Measurements from ENCODE around the gene WASL. TPM values are rescaled to one million over a fixed set of nuclear protein-coding genes. Genes with fewer than 3 reads are reported as not detected.
A peak's percentile ranks its signal among the peaks of the same experiment; 100 is the strongest.

Gene WASL
- total RNA-seq, 1 donor from 2014 or later: 33.7 TPM

- TF ChIP-seq CTCF (IDR thresholded peaks at IDR 0.05; ENCODE audit: unreplicated experiment): no peak
- no peak for DNase-seq (ENCODE audit: low spot score)
- peaks cover 12% of the 10 kb centered on the region for H3K36me3 Mint-ChIP-seq (ENCODE audit: low read depth, unreplicated experiment)
- peaks cover 10% of the 10 kb centered on the region for H3K27me3 Mint-ChIP-seq (ENCODE audit: unreplicated experiment)
- peak overlapping the region; percentile 98 for H3K4me3 Mint-ChIP-seq (ENCODE audit: unreplicated experiment)
- peaks cover 47% of the 10 kb centered on the region for H3K4me1 Mint-ChIP-seq (ENCODE audit: unreplicated experiment)
- peak overlapping the region; percentile 94 for H3K27ac Mint-ChIP-seq (ENCODE audit: unreplicated experiment)
- no peaks in the 10 kb centered on the region for H3K9me3 Mint-ChIP-seq (ENCODE audit: unreplicated experiment)
These were observed 1.8 kb downstream of the WASL start for GRCh38 chr7:123746931-123747488.

GRCh38 chr7:123746055-123746454, 2.7 kb downstream of the WASL start:
- DNase-seq (ENCODE audit: low spot score): no peak
- no peak for TF ChIP-seq CTCF (IDR thresholded peaks at IDR 0.05; ENCODE audit: unreplicated experiment)
- peaks cover 47% of the 10 kb centered on the region for H3K4me1 Mint-ChIP-seq (ENCODE audit: unreplicated experiment)
- H3K9me3 Mint-ChIP-seq (ENCODE audit: unreplicated experiment): no peaks in the 10 kb centered on the region
- H3K27ac Mint-ChIP-seq (ENCODE audit: unreplicated experiment): no peak overlapping the region
- H3K4me3 Mint-ChIP-seq (ENCODE audit: unreplicated experiment): peak overlapping the region; percentile 98
- H3K36me3 Mint-ChIP-seq (ENCODE audit: low read depth, unreplicated experiment): peaks cover 12% of the 10 kb centered on the region
- H3K27me3 Mint-ChIP-seq (ENCODE audit: unreplicated experiment): peaks cover 10% of the 10 kb centered on the region

GRCh38 chr7:123745437-123745836, 3.4 kb downstream of the WASL start:
- no peak for DNase-seq (ENCODE audit: low spot score)
- H3K36me3 Mint-ChIP-seq (ENCODE audit: low read depth, unreplicated experiment): peaks cover 12% of the 10 kb centered on the region
- H3K27ac Mint-ChIP-seq (ENCODE audit: unreplicated experiment): no peak overlapping the region
- no peaks in the 10 kb centered on the region for H3K9me3 Mint-ChIP-seq (ENCODE audit: unreplicated experiment)
- no peak overlapping the region for H3K4me3 Mint-ChIP-seq (ENCODE audit: unreplicated experiment)
- H3K4me1 Mint-ChIP-seq (ENCODE audit: unreplicated experiment): peaks cover 47% of the 10 kb centered on the region
- peaks cover 10% of the 10 kb centered on the region for H3K27me3 Mint-ChIP-seq (ENCODE audit: unreplicated experiment)
- TF ChIP-seq CTCF (IDR thresholded peaks at IDR 0.05; ENCODE audit: unreplicated experiment): no peak

GRCh38 chr7:123744416-123744815, 4.4 kb downstream of the WASL start:
- peaks cover 6% of the 10 kb centered on the region for H3K27me3 Mint-ChIP-seq (ENCODE audit: unreplicated experiment)
- no peaks in the 10 kb centered on the region for H3K9me3 Mint-ChIP-seq (ENCODE audit: unreplicated experiment)
- peaks cover 8% of the 10 kb centered on the region for H3K36me3 Mint-ChIP-seq (ENCODE audit: low read depth, unreplicated experiment)
- TF ChIP-seq CTCF (IDR thresholded peaks at IDR 0.05; ENCODE audit: unreplicated experiment): no peak
- peaks cover 42% of the 10 kb centered on the region for H3K4me1 Mint-ChIP-seq (ENCODE audit: unreplicated experiment)
- H3K4me3 Mint-ChIP-seq (ENCODE audit: unreplicated experiment): no peak overlapping the region
- no peak for DNase-seq (ENCODE audit: low spot score)
- H3K27ac Mint-ChIP-seq (ENCODE audit: unreplicated experiment): no peak overlapping the region

- Mint-ChIP-seq H3K9me3 (ENCODE audit: unreplicated experiment) (no peaks in the 10 kb centered on the region), H3K36me3 (ENCODE audit: low read depth, unreplicated experiment) (no peaks in the 10 kb centered on the region), H3K27ac (ENCODE audit: unreplicated experiment) (no peak overlapping the region), H3K4me3 (ENCODE audit: unreplicated experiment) (no peak overlapping the region), H3K4me1 (ENCODE audit: unreplicated experiment) (peaks cover 34% of the 10 kb centered on the region), H3K27me3 (ENCODE audit: unreplicated experiment) (no peaks in the 10 kb centered on the region)
- no peak for TF ChIP-seq CTCF (IDR thresholded peaks at IDR 0.05; ENCODE audit: unreplicated experiment)
- no peak for DNase-seq (ENCODE audit: low spot score)
These were observed 6.9 kb downstream of the WASL start for GRCh38 chr7:123741940-123742339.

Measured in endothelial cell (in vitro differentiated cells).